ENCODE data around the gene EPHA7. TPM values are rescaled to one million over a fixed set of nuclear protein-coding genes. Genes with fewer than 3 reads are reported as not detected.

EPHA7 gene
- polyA plus RNA-seq, 1 of the 3 experiments (the other 2 are of a cell fraction), result under 0.01 TPM

- H3K27me3 ChIP-seq (ENCODE audit: insufficient read depth), result no peaks in the 10 kb centered on the region
- no peak for DNase-seq
- H3K36me3 ChIP-seq (replicated peaks in 1 of 2; ENCODE audit: control insufficient read depth in 1 of 2, insufficient read depth in 2 of 2, low read length in 1 of 2), result no peaks in the 10 kb centered on the region
- CTCF ChIA-PET, result no interaction called here
- WGBS (ENCODE audit: low lambda C conversion rate), result 41% methylated on average over 4 of the region's 4 CpGs
- no peaks in the 10 kb centered on the region for H3F3A ChIP-seq (replicated peaks; ENCODE audit: insufficient read depth)
- H3K9me3 ChIP-seq, result no peaks in the 10 kb centered on the region
- no peaks in the 10 kb centered on the region for H3K79me2 ChIP-seq (ENCODE audit: insufficient read depth)
- H3K27ac ChIP-seq (ENCODE audit: low read depth in 2 of 2, low read length in 1 of 2), result no peak overlapping the region
- no peak overlapping the region for H3K4me2 ChIP-seq
- no peaks in the 10 kb centered on the region for H3K9me2 ChIP-seq
- no peaks in the 10 kb centered on the region for H4K20me1 ChIP-seq (ENCODE audit: insufficient read depth)
- no peak overlapping the region for H3K4me3 ChIP-seq (ENCODE audit: low read depth in 2 of 2, low read length in 1 of 2)
- TF ChIP-seq MEF2A (IDR thresholded peaks at IDR 0.05; ENCODE audit: borderline replicate concordance, low read depth) (no peak), SMC3 (IDR thresholded peaks at IDR 0.05; ENCODE audit: low read depth, low read length) (no peak), EZH2phosphoT487 (IDR thresholded peaks at IDR 0.05; ENCODE audit: borderline replicate concordance, low read depth) (no peak), REST (IDR thresholded peaks at IDR 0.05; ENCODE audit: low read depth, low read length) (no peak), NRF1 (IDR thresholded peaks at IDR 0.05; ENCODE audit: low read depth, low read length) (no peak), FOXM1 (IDR thresholded peaks at IDR 0.05; ENCODE audit: low read depth) (no peak), TCF12 (IDR thresholded peaks at IDR 0.05) (no peak), MXI1 (IDR thresholded peaks at IDR 0.05; ENCODE audit: low read depth, low read length) (no peak), MAX (IDR thresholded peaks at IDR 0.05; ENCODE audit: low read depth) (no peak), JUND (IDR thresholded peaks at IDR 0.05) (no peak), SIN3A (IDR thresholded peaks at IDR 0.05; ENCODE audit: borderline replicate concordance, low read depth, low read length) (no peak), YY1 (IDR thresholded peaks at IDR 0.05; ENCODE audit: low read depth) (no peak), PBX3 (IDR thresholded peaks at IDR 0.05) (no peak), RFX5 (IDR thresholded peaks at IDR 0.05; ENCODE audit: low read length) (no peak), GATA2 (CRISPR knock-in tag; IDR thresholded peaks at IDR 0.05) (no peak), ZBTB33 (IDR thresholded peaks at IDR 0.05; ENCODE audit: borderline replicate concordance, low read depth) (no peak), GABPA (IDR thresholded peaks at IDR 0.05; ENCODE audit: low read depth) (no peak), NFIC (IDR thresholded peaks at IDR 0.05; ENCODE audit: borderline replicate concordance) (no peak)
- POLR2A ChIA-PET, result no interaction called here
- no peaks in the 10 kb centered on the region for H3K4me1 ChIP-seq (ENCODE audit: control insufficient read depth in 1 of 2, insufficient read depth in 2 of 2, low read depth in 1 of 2, low read length in 1 of 2)
- no peak overlapping the region for H3K9ac ChIP-seq
- no peak overlapping the region for H2AFZ ChIP-seq (ENCODE audit: low read depth)
Measured at GRCh38 chr6:93272211-93272610, 147.1 kb downstream of the EPHA7 start.

All from SK-N-SH (cell line).